HG02981 (cell line): ENCODE measurements around the gene NFKBIL1.
A peak's percentile ranks its signal among the peaks of the same experiment; 100 is the strongest.
"Not testable (repeated sequence)": the region's sequence is repeated elsewhere in the genome, so short reads cannot be mapped to it uniquely, and the experiment has no call there.

Experiments
- ATAC-seq: cut with Tn5 transposase; IDR thresholded peaks from one replicate; pipeline ENCODE4 v1.9.1; 2021; ENCODE audit warnings: mild to moderate bottlenecking, moderate library complexity; ENCODE audit not compliant: unreplicated experiment

NFKBIL1 gene

DNA sequence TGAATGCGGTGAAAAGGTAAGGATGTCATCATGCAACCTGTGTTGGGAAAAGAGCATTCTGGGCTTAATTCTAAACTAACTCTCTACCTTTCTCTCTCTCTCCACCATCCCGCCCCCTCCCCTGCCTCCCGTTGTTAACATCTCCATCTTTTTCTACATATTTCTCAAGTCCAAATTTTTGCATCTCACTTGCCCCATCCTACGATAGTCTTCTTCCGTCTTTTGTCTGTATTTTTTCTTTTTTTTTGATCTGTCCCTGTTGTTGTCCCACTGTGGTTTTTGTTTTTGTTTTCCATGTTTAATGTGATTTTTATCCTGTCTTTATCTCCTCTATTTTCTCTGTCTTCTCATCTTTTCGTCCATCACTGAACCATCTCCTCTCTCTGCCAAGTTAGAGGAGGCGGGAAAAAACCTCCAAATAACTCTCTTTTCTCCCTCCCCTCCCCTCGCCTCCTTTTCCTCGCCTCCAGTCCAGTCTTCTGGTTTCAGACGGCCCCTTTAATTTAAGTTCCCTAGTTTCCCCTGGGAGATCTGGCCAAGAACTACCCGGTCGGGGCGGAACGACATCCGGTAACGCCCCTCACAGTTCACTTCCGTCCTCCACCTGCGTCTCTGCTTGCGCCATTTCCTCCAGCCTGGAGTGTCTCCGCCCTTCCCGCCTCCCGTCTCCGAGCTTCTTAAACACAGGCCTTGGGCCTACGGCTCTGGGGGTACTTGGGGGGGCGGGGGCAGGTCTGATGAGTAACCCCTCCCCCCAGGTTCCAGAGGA, at the start of gene NFKBIL1:
Gene NFKBIL1, plus strand, starts transcription at position 651 of the 769 bp plus-strand sequence. Its CDS starts 87 bp downstream, at position 738.
- peak; percentile 61 for ATAC-seq

- ATAC-seq: no peak
These were observed 48.7 kb upstream of the NFKBIL1 start for GRCh38 chr6:31498748-31499147.

DNA sequence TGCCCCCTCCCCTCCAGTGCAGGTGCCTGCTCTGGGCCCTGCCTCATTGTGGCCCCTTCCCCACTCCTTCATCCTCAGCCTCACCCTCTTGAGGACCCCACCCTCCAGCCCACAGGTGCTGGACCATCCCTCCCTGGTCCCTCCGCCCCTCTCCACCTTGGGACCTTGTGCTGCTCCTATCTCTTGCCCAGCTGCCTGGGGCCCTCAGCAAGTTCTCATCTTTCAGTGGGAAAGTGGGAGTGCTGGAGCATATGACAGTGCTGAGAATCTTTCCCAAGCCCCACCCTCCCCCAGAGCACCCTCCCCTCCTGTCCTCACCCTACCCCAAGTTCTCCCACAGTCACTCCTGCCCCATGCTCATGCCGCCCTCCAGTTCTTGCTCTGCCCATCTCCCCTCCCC, 47.8 kb upstream of the NFKBIL1 start:
- ATAC-seq: not testable (repeated sequence)

DNA sequence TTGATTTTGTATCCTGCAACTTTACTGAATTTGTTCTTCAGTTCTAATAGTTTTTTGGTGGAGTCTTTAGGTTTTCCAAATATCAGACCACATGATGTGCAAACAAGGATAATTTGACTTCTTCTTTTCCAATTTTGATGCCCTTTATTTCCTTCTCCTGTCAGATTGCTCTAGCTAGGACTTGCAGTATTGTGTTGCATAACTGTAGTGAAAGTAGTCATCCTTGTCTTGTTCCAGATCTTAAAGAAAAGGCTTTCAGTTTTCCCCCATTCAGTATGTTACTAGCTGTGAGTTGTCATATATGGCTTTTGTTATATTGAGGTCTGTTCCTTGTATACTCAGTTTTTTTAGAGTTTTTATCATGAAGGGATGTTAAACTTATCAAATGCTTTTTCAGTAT, 44.8 kb upstream of the NFKBIL1 start:
- ATAC-seq: no peak

DNA sequence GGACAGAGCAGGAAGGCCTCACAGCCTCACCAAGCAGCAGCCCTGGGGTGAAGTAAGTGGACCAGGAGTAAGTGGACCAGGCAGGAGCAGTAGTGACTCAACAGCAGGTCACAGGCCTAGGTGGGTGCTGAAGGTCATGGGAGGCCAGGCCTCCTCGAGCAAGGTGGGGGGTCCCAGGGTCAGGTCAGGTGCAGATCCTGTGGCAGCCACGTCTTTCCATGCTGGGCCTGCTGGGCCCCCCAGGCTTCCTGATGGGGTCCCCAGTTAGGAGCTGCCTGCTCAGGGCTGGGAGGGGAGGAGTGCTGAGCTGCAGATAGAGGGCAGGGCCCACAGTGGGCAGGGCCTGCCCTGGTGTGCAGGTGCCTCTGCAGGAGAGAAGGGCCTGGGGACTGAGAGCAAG, 38.4 kb upstream of the NFKBIL1 start:
- not testable (repeated sequence) for ATAC-seq

- no peak for ATAC-seq
These were observed 37.4 kb upstream of the NFKBIL1 start for GRCh38 chr6:31510007-31510406.

- no peak for ATAC-seq
These were observed 33.8 kb upstream of the NFKBIL1 start for GRCh38 chr6:31513456-31514165.

DNA sequence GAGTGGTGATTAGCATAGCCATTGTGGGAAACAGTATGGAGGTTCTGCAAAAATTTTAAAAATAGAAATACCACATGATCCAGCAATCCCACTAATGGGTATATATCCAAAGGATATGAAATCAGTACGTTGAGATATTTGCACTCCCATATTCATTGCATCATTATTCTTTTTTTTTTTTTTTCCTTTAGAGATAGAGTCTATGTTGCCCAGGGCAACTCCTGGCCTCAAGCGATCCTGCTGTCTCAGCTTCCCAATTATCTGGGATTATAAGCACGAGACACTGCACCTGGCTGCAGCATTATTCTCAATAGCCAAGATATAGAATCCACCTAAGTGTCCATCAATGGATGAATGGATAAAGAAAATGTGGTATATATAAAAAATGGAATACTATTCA, 25.6 kb upstream of the NFKBIL1 start:
- ATAC-seq: no peak

DNA sequence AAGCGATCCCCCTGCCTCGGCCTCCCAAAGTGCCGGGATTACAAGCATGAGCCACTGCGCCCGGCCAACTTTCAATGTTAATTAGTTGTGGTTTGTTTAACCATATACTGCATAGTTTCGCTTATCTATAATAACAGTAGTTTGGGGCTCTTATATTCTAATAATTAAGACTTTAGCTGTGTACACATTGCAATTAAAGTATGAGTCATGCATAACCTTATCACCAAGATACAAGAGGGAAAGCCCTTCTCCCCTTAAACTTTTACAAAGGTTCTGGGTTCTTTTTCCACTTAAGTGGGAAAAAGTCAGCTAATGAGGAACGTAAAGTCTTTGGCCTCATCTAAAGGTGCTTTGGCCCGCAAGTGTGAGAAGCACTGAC, 21.9 kb upstream of the NFKBIL1 start:
- no peak for ATAC-seq

DNA sequence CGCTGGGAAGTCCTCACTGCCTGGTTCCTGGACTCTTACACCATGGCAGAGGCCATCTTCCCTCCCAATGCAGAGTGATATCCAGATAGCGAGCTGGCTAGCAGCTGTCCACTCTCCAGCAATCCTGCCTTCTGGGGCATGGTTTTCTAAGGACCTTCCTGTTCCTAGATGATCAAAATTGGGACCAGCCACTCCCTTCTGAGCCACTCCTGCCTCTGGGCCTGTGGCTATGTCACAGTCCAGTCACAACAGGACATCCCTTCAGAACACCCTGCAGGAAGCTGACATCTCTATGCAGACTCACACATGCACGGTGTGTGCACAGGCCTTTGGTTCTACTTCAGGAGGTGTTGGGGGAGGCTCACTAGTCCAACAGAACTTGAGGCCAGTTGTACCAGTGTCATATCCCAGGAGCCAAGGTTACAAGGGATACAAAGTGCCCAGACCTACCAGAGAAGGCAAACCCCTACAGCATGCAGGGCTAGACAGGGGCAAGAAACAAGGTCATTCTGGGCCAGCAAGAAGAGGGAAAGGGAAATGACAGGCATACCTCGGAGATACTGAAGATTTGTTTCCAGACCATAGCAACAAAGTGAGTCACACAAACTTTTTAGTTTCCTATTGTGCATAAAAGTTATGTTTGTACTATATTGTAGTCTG, 21.3 kb upstream of the NFKBIL1 start:
- ATAC-seq: no peak

DNA sequence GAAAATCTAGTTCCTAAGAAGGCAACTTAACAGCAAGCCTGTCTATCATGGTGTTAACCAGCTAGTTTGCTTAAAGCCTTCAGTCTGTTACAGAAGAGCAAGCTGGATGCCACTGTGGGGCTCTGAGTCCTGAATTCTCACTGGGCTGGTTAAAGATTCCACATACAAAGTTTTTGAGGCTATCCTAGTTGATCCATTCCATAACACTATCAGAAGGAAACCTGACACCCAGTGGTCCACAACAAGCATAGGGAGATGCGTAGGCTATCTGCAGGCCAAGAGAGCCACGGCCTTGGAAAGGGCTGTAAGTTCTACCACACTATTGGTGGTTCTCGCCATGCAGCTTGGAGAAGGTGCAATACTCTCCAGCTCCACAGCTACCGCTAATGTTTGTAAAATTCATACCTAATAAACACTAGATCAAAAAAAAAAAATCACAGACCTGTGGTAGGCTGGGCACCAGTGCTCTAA, 19.1 kb upstream of the NFKBIL1 start:
- ATAC-seq: no peak

DNA sequence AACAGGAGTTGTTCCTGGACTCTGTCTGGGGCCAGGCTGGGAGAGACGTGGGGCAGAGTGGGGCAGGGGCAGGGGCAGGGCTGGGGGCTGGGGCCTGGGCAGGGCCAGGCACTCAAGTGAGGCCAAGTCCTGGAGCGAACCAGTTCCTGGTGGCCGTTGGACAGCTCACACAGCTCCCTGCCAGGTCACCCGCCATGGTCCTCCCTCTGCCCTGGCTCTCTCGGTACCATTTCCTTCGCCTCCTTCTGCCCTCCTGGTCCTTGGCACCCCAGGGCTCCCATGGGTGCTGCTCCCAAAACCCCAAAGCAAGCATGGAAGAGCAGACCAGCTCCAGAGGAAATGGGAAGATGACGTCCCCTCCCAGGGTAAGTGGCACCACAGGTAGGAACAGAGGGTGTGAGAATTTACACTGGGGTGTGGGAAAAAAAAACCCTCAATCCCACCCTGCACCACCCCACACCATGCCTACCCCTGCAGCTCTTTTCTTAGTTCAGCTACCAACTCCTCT, 18.5 kb upstream of the NFKBIL1 start, which contains the start of gene MCCD1:
Gene MCCD1, plus strand, starts transcription at position 142 of the 508 bp plus-strand sequence. Its CDS starts 53 bp downstream, at position 195.
- no peak for ATAC-seq

- no peak for ATAC-seq
These were observed 17.9 kb upstream of the NFKBIL1 start for GRCh38 chr6:31529329-31530150.

- no peak for ATAC-seq
These were observed 16.7 kb upstream of the NFKBIL1 start for GRCh38 chr6:31530659-31531058.

DNA sequence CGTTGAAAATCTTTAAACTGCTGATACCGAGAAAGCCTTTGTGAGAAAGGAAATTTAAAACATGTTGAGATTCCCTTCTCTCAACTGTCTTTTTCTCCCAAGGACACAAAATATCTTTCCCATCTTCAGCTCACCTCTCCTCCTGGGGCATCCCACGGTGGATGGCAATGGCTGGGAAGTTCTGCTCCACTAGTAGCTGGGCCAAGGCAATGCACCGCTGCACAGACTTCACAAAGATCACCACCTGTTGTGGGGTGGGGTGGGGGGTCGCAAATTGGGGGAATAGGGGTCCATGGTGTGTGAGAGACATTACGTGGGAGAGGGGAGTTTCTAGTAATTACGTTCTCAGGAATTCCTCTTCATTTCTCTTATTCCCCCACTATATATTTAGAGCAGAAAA, 16.2 kb upstream of the NFKBIL1 start:
- no peak for ATAC-seq

GRCh38 chr6:31531771-31532643, 15.4 kb upstream of the NFKBIL1 start:
- ATAC-seq: no peak

DNA sequence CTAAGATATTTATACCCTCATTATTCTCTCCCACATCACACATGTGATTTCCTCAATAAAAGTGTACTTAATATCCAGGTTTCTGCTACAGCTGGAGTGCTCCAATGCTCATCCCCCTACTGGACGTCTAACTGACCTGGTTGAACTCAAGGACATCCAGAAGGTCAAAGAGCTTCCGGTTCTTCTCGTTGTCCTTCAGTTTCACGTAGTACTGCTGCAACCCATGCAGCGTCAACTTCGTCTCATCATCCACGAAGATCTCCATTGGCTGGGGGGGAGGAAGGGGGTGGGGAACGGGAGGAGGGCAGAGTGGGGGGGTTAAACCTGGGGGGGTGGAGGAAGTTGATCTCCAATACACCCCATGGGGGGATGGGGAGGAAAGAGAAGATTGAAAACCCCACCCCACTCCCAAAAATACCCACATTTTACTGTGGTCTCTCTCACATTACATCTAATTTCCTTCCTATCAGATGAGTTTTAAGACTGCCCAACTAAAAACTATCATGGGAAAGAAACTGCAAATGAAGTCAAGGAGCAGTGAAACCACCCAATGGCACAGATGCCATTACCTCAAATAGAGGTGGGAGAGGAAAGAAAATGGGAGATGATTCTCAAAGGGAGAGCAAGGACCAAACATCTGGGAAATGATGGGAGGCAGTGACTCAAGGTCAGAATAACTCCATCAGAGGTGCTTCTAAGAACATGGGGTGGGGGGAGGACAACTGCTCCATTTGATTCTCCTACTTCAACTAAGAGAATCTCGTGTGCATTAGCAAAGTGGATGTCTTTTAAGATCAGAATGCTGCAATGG, 14.6 kb upstream of the NFKBIL1 start:
- ATAC-seq: no peak

DNA sequence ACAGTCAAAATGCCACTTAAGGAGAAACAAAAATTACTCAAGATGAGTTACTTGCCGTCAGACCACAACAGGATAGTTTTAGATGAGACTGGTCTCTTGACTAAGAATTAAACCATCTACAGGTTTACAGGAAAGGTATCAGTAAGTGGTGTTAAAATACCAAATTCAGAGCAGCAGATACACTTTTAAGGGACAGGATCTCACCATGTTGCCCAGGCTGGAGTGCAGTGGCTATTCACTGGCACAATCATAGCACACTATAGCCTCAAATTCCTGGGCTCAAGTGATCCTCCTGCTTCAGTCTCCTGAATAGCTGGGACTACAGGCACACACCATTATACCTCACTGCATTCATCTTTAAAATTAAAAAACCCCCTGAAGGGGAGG, 14.0 kb upstream of the NFKBIL1 start:
- no peak for ATAC-seq

- no peak for ATAC-seq
These were observed 13.4 kb upstream of the NFKBIL1 start for GRCh38 chr6:31534011-31534410.
